Measurements from ENCODE around the gene SDK2. TPM values are rescaled to one million over a fixed set of nuclear protein-coding genes. Genes with fewer than 3 reads are reported as not detected.

The SDK2 gene
- total RNA-seq, 2 experiments from 2014 or later = 0.09 to 3.7 TPM

DNA sequence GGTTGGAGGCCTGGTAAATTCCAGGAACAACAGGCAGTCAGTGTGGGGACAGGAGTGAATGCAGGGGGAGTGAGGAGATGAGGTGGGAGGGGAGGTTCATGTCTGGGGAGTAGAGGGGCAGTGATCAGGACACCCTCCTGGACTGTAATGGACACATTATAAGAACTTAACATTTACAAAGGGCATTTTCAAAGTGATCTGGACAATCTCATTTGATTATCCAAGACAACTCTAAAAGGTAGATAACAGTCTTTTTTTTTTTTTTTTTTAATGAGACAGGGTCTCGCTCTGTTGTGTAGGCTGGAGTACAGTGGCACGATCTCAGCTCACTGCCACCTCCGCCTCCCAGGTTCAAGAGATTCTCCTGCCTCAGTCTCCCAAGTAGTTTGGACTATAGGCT, 5.7 kb downstream of the SDK2 start:
- Mint-ChIP-seq H3K4me1 (peaks cover 9% of the 10 kb centered on the region), H3K9me3 (ENCODE audit: low read depth) (no peaks in the 10 kb centered on the region), H3K27ac (no peak overlapping the region), H3K27me3 (peaks cover 33% of the 10 kb centered on the region), H3K36me3 (no peaks in the 10 kb centered on the region), H3K4me3 (no peak overlapping the region)
- ATAC-seq = no peak
- CTCF ChIA-PET = interaction anchor here (1.0 kb wide), 1 partner anchor 11 kb away, joined by 3 read pairs; no protein-coding TSS in a partner anchor
- DNase-seq = no peak

DNA sequence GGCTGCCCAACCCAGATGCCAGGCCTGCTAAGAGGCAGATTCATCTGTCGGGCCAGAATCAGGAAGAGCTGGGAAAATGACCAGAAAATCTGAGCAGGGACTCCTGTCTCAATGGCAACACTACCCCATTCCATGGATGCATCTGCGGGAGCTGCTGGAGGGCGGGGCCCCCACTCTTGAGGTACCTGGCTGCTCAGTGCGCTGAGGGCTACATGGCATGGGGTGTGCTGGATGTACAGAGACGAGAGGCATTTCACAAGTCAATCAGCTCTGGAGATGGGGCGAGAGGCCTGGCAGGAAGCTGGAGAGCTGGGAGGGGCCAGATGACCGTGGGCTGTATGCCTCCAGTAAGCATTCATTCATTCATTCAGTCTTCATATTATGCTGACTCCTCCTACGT, 6.4 kb downstream of the SDK2 start:
- CTCF ChIA-PET = no interaction called here
- Mint-ChIP-seq H3K4me1 (peaks cover 6% of the 10 kb centered on the region), H3K36me3 (no peaks in the 10 kb centered on the region), H3K27ac (no peak overlapping the region), H3K4me3 (no peak overlapping the region), H3K9me3 (ENCODE audit: low read depth) (no peaks in the 10 kb centered on the region), H3K27me3 (peaks cover 31% of the 10 kb centered on the region)
- DNase-seq (no peak), ATAC-seq (no peak)

DNA sequence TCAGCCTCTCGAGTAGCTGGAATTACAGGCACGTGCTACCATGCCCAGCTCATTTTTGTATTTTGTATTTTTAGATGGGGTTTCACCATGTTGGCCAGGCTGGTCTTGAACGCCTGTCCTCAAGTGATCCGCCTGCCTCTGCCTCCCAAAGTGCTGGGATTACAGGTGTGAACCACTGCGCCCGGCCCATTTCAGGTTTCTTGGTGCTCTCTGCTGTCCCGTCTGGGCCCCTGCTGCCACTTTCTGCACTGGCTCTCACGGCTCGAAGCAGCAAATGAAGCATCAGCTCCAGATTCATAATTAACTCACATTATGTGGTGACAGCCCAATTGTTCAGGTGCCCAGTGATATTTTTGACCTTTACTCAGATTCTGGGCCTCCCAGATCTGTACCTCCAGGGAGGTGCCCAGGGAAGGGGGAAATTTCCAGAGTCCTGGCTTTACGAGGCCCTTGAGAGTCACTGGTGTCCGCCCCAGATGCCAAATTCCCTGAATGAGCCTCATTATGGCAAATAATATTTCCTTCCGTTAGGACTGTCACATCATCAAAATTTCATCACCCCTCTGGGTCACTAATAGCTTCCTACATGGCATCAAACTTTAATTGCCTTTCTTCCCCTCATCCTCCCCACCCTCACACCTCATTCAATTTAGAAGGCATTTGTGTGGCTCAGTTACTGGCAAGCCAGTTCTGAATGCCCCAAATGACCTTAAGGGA, 9.0 kb downstream of the SDK2 start:
- ATAC-seq (no peak), DNase-seq (no peak)
- Mint-ChIP-seq H3K9me3 (ENCODE audit: low read depth) (no peaks in the 10 kb centered on the region), H3K27me3 (peaks cover 10% of the 10 kb centered on the region), H3K4me1 (peaks cover 6% of the 10 kb centered on the region), H3K36me3 (no peaks in the 10 kb centered on the region), H3K27ac (no peak overlapping the region), H3K4me3 (no peak overlapping the region)
- CTCF ChIA-PET = interaction anchor here (1.5 to 1.6 kb wide), 2 partner anchors 12 to 206 kb away, joined by 3 to 5 read pairs; no protein-coding TSS in a partner anchor

DNA sequence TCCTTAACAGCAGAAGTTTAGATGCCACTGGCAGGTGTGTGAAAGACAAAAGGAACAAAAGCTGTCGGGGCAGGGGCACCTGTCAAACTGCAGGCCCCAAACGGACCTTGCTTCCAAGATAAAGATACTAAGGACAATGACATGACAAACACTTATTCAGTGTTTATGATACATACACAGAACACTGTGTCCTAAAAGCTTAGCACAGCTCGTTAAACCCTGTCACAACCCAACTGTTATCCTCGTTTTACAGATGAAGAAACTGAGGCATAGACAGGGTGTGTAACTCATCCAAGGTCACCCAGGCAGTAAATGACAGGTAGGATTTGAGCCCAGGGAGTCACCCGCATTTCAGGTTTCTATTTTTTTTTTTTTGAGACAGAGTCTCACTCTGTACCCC, 9.6 kb downstream of the SDK2 start:
- H3K36me3 Mint-ChIP-seq = no peaks in the 10 kb centered on the region
- peaks cover 6% of the 10 kb centered on the region for H3K4me1 Mint-ChIP-seq
- H3K4me3 Mint-ChIP-seq = no peak overlapping the region
- H3K9me3 Mint-ChIP-seq (ENCODE audit: low read depth) = no peaks in the 10 kb centered on the region
- no peak overlapping the region for H3K27ac Mint-ChIP-seq
- peaks cover 6% of the 10 kb centered on the region for H3K27me3 Mint-ChIP-seq
- DNase-seq (no peak), ATAC-seq (no peak)
- CTCF ChIA-PET = interaction anchor here (1.5 to 1.6 kb wide), 2 partner anchors 12 to 205 kb away, joined by 3 to 5 read pairs; no protein-coding TSS in a partner anchor

DNA sequence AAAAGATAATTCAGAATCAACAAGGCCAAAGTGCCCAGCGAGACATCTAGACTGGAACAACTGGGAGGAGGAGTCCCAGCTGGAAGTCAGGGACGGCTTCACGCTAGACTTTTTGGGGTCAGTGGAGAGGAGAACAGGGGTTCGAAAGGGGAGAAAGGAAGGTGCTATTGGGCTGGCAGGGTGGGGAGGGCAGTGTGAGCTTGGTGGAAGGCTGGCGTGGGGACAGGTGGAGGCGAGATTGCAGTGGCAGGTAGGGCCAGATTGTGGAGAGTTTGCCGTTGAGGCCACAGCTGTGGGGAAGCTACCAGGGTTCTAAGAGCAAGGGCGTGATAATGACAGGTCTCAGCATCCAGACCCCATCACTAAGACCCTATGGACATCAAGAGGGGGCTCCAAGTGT, 10.5 kb downstream of the SDK2 start:
- H3K4me1 Mint-ChIP-seq = peaks cover 14% of the 10 kb centered on the region
- no peaks in the 10 kb centered on the region for H3K36me3 Mint-ChIP-seq
- ATAC-seq (no peak), DNase-seq (no peak)
- no peak overlapping the region for H3K27ac Mint-ChIP-seq
- CTCF ChIA-PET = interaction anchor here (1.6 kb wide), 1 partner anchor 13 kb away, joined by 5 read pairs; no protein-coding TSS in a partner anchor
- H3K27me3 Mint-ChIP-seq = peaks cover 3% of the 10 kb centered on the region
- H3K4me3 Mint-ChIP-seq = no peak overlapping the region
- no peaks in the 10 kb centered on the region for H3K9me3 Mint-ChIP-seq (ENCODE audit: low read depth)

DNA sequence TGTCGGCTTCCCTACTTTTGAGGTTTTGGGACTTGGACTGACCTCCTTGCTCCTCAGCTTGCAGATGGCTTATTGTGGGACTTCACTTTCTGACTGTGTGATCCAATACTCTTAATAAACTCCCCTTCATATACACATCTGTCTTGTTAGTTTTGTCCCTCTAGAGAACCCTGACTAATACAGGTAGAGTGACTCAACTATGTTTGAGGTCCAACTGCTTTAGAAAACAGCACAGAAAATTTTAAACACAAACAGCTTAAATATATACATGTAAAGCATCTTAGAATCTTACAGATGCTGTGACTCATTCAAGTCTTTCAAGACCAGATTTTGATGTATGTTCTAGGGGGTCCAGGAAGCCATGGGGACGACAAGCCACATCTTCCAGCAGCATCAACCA, 11.7 kb downstream of the SDK2 start:
- DNase-seq (no peak), ATAC-seq (no peak)
- CTCF ChIA-PET = no interaction called here
- Mint-ChIP-seq H3K9me3 (ENCODE audit: low read depth) (no peaks in the 10 kb centered on the region), H3K27ac (no peak overlapping the region), H3K4me3 (no peak overlapping the region), H3K36me3 (no peaks in the 10 kb centered on the region), H3K4me1 (peaks cover 16% of the 10 kb centered on the region), H3K27me3 (peaks cover 2% of the 10 kb centered on the region)

DNA sequence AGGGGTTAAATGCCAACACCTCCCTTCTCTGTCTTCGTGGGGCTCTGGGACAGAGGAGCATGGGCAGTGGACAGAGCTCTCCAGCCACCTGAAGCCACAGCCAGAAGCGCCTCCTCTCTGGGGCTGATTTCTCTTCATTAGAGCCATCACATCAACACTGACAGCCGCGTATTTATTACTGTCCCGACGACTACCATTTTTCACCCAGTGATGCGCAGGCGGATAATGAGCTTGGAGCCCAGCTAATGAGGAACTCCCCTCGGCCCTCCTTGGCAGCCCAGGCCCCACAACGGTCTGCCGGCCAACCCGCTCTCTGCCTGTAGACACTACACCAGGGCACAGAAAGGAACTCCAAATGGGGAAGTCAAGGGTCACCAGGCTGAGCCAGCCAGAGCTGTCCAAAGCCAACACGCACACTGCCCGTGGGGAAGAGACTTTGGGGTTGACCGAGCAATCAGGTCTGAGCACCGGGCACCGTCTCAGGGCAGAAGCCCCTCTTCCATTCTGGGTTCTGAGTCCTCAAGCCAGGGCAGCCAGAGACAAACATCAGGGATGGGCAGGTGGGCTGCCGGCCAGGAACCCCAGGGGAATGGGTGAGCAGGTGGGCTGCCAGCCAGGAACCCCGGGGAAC, 13.2 kb downstream of the SDK2 start:
- no peak for ATAC-seq
- no peak for DNase-seq
- H3K4me1 Mint-ChIP-seq = peaks cover 16% of the 10 kb centered on the region
- H3K4me3 Mint-ChIP-seq = no peak overlapping the region
- peaks cover under 1% of the 10 kb centered on the region for H3K27me3 Mint-ChIP-seq
- no peak overlapping the region for H3K27ac Mint-ChIP-seq
- no peaks in the 10 kb centered on the region for H3K36me3 Mint-ChIP-seq
- H3K9me3 Mint-ChIP-seq (ENCODE audit: low read depth) = no peaks in the 10 kb centered on the region
- CTCF ChIA-PET = no interaction called here

DNA sequence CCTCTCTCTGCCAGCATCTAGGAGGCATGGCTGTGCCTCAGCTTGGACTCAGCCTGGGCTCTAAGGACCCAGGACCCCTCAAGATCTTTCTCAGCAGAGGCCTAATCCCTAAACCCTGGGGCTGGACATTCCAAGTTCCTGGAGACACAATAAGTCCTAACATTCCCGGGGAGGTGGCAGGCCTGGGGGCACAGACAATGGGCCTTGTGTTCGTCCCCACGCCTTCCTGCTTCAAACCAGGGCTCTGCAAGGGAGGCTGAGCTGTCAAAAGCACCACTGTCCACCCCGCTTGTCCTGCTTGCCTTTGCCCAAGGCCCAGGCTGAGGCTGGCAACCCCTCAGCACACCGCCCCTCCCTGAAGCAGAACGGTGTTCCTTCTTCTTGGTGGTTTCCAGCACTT, 13.7 kb downstream of the SDK2 start:
- H3K27ac Mint-ChIP-seq = no peak overlapping the region
- H3K36me3 Mint-ChIP-seq = no peaks in the 10 kb centered on the region
- DNase-seq (no peak), ATAC-seq (no peak)
- H3K4me1 Mint-ChIP-seq = peaks cover 16% of the 10 kb centered on the region
- no peaks in the 10 kb centered on the region for H3K27me3 Mint-ChIP-seq
- no peak overlapping the region for H3K4me3 Mint-ChIP-seq
- H3K9me3 Mint-ChIP-seq (ENCODE audit: low read depth) = no peaks in the 10 kb centered on the region
- CTCF ChIA-PET = no interaction called here

DNA sequence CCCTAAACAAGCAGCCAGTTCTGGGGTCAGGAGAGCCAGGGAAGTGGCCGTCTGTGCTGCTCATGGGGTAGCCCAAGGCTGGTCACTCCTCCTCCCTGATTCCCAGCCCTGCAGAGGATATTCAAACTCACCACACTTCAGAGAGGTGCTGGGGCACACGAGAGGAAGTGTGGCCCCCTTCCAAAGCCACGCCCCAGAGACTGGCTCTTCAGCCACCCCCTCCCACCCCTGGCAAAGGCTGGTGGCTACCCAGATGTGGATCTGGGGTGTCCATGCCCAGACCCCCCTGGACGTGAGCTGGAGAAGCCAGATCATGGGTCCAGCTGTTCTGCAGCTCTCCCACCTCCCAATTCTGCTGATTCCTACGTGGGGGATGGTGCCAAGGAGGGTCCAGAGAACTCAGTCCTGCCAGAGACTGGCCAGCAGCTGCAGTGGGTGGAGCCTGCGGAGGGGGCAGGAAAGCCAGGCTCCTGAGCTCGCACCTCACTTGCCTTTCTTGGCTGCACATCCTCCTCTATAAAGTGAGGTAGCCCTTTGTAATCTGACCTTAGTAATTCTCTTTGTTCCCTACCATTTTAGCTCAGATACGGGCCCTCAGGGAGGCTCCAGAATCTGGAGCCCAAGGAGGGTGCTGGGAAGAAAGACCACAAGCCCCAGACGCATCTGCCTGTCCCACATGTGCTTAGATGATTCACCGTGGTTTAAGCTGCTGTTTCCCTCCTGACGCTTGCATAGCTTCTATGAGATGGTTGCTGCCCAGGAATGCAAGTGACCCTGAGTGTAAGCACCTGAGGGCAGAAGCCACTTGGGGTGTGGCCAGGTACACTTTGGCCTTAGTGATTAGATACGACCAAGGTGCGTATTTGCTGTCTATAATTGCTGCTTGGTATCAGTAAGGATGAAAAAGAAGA, 15.3 kb downstream of the SDK2 start:
- no peak overlapping the region for H3K4me3 Mint-ChIP-seq
- no peaks in the 10 kb centered on the region for H3K9me3 Mint-ChIP-seq (ENCODE audit: low read depth)
- H3K36me3 Mint-ChIP-seq = no peaks in the 10 kb centered on the region
- H3K27me3 Mint-ChIP-seq = no peaks in the 10 kb centered on the region
- DNase-seq = no peak
- no peak for ATAC-seq
- CTCF ChIA-PET = interaction anchor here (1.3 kb wide), 1 partner anchor 199 kb away, joined by 3 read pairs; no protein-coding TSS in a partner anchor
- H3K4me1 Mint-ChIP-seq = peaks cover 16% of the 10 kb centered on the region
- no peak overlapping the region for H3K27ac Mint-ChIP-seq

DNA sequence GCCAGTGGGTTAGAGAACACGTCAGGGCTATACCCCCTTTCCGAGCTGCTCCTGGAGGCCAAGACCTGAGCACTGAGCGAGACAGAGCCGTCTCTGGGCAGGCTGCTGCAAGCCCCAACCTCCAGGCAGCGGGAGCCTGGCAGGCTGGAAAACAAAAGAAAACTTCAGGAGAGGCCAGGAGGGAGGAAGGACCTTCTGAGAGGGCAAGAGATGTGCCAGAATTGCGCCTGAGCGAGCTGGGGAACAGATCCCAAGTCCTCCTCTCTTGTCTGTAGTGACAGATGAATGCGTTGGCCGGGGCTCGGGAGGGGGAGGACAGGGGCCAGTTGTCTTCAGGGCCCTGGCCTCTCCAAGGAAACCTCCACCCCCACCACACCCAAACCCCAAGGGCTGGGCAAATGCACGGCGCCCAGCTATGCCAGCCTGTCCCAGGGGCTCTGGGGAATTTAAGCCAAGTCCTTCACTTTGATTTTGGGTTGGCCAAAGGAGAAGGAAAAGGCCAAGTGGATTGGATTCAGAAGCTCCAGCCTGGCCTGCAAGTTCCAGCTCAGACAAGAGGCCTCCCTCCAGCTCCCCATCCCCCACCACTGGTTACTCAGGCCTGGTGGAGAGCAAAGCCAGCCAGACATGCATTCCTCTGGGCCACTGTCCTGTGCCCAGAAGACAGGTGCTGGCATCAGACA, 18.1 kb downstream of the SDK2 start:
- H3K4me1 Mint-ChIP-seq = peaks cover 10% of the 10 kb centered on the region
- H3K27ac Mint-ChIP-seq = no peak overlapping the region
- no peaks in the 10 kb centered on the region for H3K36me3 Mint-ChIP-seq
- H3K27me3 Mint-ChIP-seq = peaks cover 3% of the 10 kb centered on the region
- DNase-seq = no peak
- no peak overlapping the region for H3K4me3 Mint-ChIP-seq
- CTCF ChIA-PET = no interaction called here
- ATAC-seq = no peak
- no peaks in the 10 kb centered on the region for H3K9me3 Mint-ChIP-seq (ENCODE audit: low read depth)

DNA sequence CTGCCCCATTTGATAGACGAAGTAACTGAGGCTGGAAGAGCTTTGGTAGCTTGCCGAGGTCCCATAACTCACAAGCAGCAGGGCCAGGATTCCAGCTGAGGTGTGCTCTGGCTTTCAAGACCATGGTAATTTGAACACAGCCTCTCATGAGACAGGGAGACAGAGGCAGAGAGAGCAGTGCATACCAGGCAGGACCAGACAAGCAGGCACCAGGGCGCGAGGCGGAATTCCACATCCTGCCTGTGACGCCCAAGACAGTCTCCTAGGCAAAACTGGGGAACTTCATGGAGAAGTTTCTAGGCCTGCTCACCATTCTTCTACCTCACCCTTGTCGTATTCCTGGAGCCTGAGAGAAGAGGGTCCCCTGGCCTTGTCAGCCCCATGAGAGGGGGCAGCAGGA, 19.2 kb downstream of the SDK2 start:
- DNase-seq = no peak
- CTCF ChIA-PET = no interaction called here
- Mint-ChIP-seq H3K36me3 (no peaks in the 10 kb centered on the region), H3K9me3 (ENCODE audit: low read depth) (no peaks in the 10 kb centered on the region), H3K27me3 (peaks cover 9% of the 10 kb centered on the region), H3K4me3 (no peak overlapping the region), H3K4me1 (peaks cover 10% of the 10 kb centered on the region), H3K27ac (no peak overlapping the region)
- no peak for ATAC-seq

DNA sequence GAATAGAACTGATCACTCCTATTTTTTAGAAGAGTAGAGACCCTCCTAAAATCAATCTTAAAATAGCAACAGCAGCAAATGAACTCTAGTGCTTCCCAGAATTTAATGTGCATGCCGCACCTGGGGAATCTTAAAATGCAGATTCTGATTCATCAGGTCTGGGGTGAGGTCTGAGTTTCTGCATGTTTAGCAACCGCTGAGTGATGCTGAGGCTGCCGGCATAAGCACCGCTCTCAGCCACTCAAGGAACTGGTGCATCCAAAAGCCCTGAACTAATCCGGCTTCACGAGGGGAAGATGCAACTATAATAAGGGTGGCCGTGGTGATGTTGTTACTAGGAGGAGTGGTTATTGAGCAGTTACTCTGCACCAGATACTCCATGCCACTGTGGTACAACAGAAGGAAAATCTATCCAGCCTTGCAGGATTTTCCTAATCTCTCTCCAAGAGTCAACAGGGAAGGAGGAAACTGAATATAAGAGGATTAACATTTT, 19.7 kb downstream of the SDK2 start:
- no peaks in the 10 kb centered on the region for H3K9me3 Mint-ChIP-seq (ENCODE audit: low read depth)
- H3K27ac Mint-ChIP-seq = no peak overlapping the region
- H3K27me3 Mint-ChIP-seq = peaks cover 9% of the 10 kb centered on the region
- peaks cover 10% of the 10 kb centered on the region for H3K4me1 Mint-ChIP-seq
- CTCF ChIA-PET = no interaction called here
- no peak for ATAC-seq
- no peaks in the 10 kb centered on the region for H3K36me3 Mint-ChIP-seq
- no peak for DNase-seq
- H3K4me3 Mint-ChIP-seq = no peak overlapping the region

DNA sequence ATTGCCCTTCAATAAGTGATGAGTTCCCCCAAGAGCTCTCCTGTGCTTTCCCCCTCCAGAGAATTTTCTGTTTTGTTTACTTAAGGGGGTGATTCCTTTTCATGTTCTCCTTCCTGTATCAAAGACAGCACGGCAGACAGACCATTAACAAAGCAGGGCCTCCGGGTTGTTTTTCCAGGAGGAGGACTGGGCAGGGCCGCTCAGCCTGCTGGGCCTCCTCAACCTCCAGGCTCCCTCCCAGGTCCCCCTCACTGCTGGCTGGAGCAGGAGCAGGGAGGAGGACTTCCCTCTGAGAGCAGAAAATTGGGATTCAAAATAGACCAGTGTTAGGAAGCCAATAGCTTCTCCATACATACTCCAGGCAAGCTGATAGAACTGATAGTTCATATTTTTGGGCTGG, 20.4 kb downstream of the SDK2 start:
- CTCF ChIA-PET = no interaction called here
- DNase-seq (no peak), ATAC-seq (no peak)
- Mint-ChIP-seq H3K36me3 (no peaks in the 10 kb centered on the region), H3K27ac (no peak overlapping the region), H3K4me1 (peaks cover 2% of the 10 kb centered on the region), H3K4me3 (no peak overlapping the region), H3K27me3 (peaks cover 15% of the 10 kb centered on the region), H3K9me3 (ENCODE audit: low read depth) (peaks cover 2% of the 10 kb centered on the region)

Measured in activated CD8-positive, alpha-beta memory T cell treated with anti-CD3 and anti-CD28 coated beads, Interleukin-2, amount 10 ng/mL, durations not matched to agents 7 days and 5 days (primary cell).